Breast epithelium (tissue), 4 donors: ENCODE measurements around the gene PLA2G7. TPM values are rescaled to one million over a fixed set of nuclear protein-coding genes. Genes with fewer than 3 reads are reported as not detected.

ENCODE experiments used
- DNase-seq, 2 donors: peaks; one replicate each; pipeline ENCODE4 v3.0.0-alpha.2; 2019; ENCODE audit warnings: low spot score in 2 of 2
- H3K27ac ChIP-seq, 2 donors: fragments of 200-600 bp; sonication (generic) in 1 of 2; one replicate each; pipeline ENCODE4 v1.5.1; 2016 to 2019; ENCODE audit warnings: mild to moderate bottlenecking in 1 of 2
- H3K27me3 ChIP-seq, 2 donors: fragments of 200-600 bp; sonication (generic) in 1 of 2; one replicate each; pipeline versions ENCODE4 v1.5.1 to v1.6.0; 2017 to 2019; ENCODE audit warnings: control low read depth in 1 of 2, mild to moderate bottlenecking in 1 of 2
- H3K36me3 ChIP-seq: fragments of 200-600 bp; one replicate; pipeline ENCODE4 v1.5.1; 2019
- H3K4me1 ChIP-seq, 2 donors: fragments of 200-600 bp; sonication (generic); one replicate each; pipeline ENCODE4 v1.5.1; 2016 to 2019; ENCODE audit warnings: control low read depth in 1 of 2
- H3K4me3 ChIP-seq, 3 donors: fragments of 200-600 bp; sonication (generic); 1 replicate in 2 of 3; 2 replicates in 1 of 3; pipeline ENCODE4 v1.5.1; 2016 to 2019; ENCODE audit warnings: mild to moderate bottlenecking in 3 of 3, moderate library complexity in 2 of 3
- H3K9me3 ChIP-seq, 2 donors: fragments of 200-600 bp; sonication (generic) in 1 of 2; one replicate each; pipeline ENCODE4 v1.5.1; 2016 to 2019; ENCODE audit warnings: control low read depth in 1 of 2
- CTCF ChIP-seq, 3 donors: fragments of 450-650 bp; IDR thresholded peaks; one replicate each; pipeline ENCODE4 v1.5.1; 2016 to 2017; ENCODE audit warnings: antibody characterized with exemption in 3 of 3, mild to moderate bottlenecking in 3 of 3, moderate library complexity in 3 of 3
- POLR2A ChIP-seq: fragments of 450-650 bp; IDR thresholded peaks from one replicate; pipeline ENCODE4 v1.6.1; 2016; ENCODE audit warnings: antibody characterized with exemption, mild to moderate bottlenecking, moderate library complexity
- POLR2AphosphoS5 ChIP-seq, 3 donors: sonication (generic); formaldehyde crosslinking; IDR thresholded peaks; one replicate each; pipeline ENCODE4 v1.6.1; 2017; ENCODE audit warnings: antibody characterized with exemption in 3 of 3
- intact Hi-C: fragments of 100-400 bp; cut with DNase I; formaldehyde crosslinking; loops from one replicate; pipeline ENCODE4 v1.15.1; 2023; ENCODE audit warnings: low total_unique reads
- total RNA-seq, 3 donors: library from RNA; depleted of rRNA; stranded (reverse); fragments of >200 nt; gene quantifications; one replicate each; pipeline ENCODE4 v1.1.0, GENCODE V29; 2016

PLA2G7 gene
- total RNA-seq, 3 donors from 2014 or later = 0.98 to 7.2 (median 1.3) TPM

- TF ChIP-seq CTCF (IDR thresholded peaks at IDR 0.05) (no peak), POLR2AphosphoS5 (IDR thresholded peaks at IDR 0.05) (no peak), POLR2A (no peak)
- no peaks in the 10 kb centered on the region for H3K27me3 ChIP-seq
- no peak overlapping the region for H3K27ac ChIP-seq
- no peak overlapping the region for H3K4me3 ChIP-seq
- H3K4me1 ChIP-seq = no peaks in the 10 kb centered on the region
- H3K36me3 ChIP-seq = no peaks in the 10 kb centered on the region
- intact Hi-C loops = no loop called here
- H3K9me3 ChIP-seq = no peaks in the 10 kb centered on the region
- DNase-seq = no peak
These were observed 4.2 kb downstream of the PLA2G7 start for GRCh38 chr6:46730921-46731461.

GRCh38 chr6:46729787-46730326, 5.3 kb downstream of the PLA2G7 start:
- Histone ChIP-seq H3K27ac (no peak overlapping the region), H3K27me3 (no peaks in the 10 kb centered on the region), H3K9me3 (no peaks in the 10 kb centered on the region), H3K4me3 (no peak overlapping the region), H3K4me1 (no peaks in the 10 kb centered on the region), H3K36me3 (no peaks in the 10 kb centered on the region)
- intact Hi-C loops = no loop called here
- no peak for DNase-seq
- TF ChIP-seq POLR2A = no peak
- no peak for TF ChIP-seq POLR2AphosphoS5 (IDR thresholded peaks at IDR 0.05)
- TF ChIP-seq CTCF (IDR thresholded peaks at IDR 0.05) = no peak

- no peaks in the 10 kb centered on the region for H3K36me3 ChIP-seq
- no peak for DNase-seq
- no peaks in the 10 kb centered on the region for H3K9me3 ChIP-seq
- intact Hi-C loops = no loop called here
- no peaks in the 10 kb centered on the region for H3K4me1 ChIP-seq
- H3K4me3 ChIP-seq = no peak overlapping the region
- no peak overlapping the region for H3K27ac ChIP-seq
- TF ChIP-seq POLR2A = no peak
- TF ChIP-seq POLR2AphosphoS5 (IDR thresholded peaks at IDR 0.05) = no peak
- TF ChIP-seq CTCF (IDR thresholded peaks at IDR 0.05) = no peak
- H3K27me3 ChIP-seq = no peaks in the 10 kb centered on the region
These were observed 14.8 kb downstream of the PLA2G7 start for GRCh38 chr6:46720401-46720800.

- Histone ChIP-seq H3K4me1 (no peaks in the 10 kb centered on the region), H3K27ac (no peak overlapping the region), H3K9me3 (no peaks in the 10 kb centered on the region), H3K36me3 (no peaks in the 10 kb centered on the region), H3K4me3 (no peak overlapping the region), H3K27me3 (no peaks in the 10 kb centered on the region)
- intact Hi-C loops = no loop called here
- TF ChIP-seq CTCF (IDR thresholded peaks at IDR 0.05) (no peak), POLR2AphosphoS5 (IDR thresholded peaks at IDR 0.05) (no peak), POLR2A (no peak)
- DNase-seq = no peak
These were observed 16.1 kb downstream of the PLA2G7 start for GRCh38 chr6:46719099-46719498.

GRCh38 chr6:46715141-46715540, 20.0 kb downstream of the PLA2G7 start:
- Histone ChIP-seq H3K4me3 (no peak overlapping the region), H3K27ac (no peak overlapping the region), H3K9me3 (no peaks in the 10 kb centered on the region), H3K4me1 (no peaks in the 10 kb centered on the region), H3K27me3 (no peaks in the 10 kb centered on the region), H3K36me3 (no peaks in the 10 kb centered on the region)
- DNase-seq = no peak
- TF ChIP-seq POLR2AphosphoS5 (IDR thresholded peaks at IDR 0.05) (no peak), CTCF (IDR thresholded peaks at IDR 0.05) (no peak), POLR2A (no peak)
- intact Hi-C loops = no loop called here
